ENCODE data around the gene CCKAR. TPM values are rescaled to one million over a fixed set of nuclear protein-coding genes. Genes with fewer than 3 reads are reported as not detected.

CCKAR gene
- total RNA-seq, 5 donors from 2014 or later (not counting 1 experiment from before 2014, with no cell fraction given), result not detected

DNA sequence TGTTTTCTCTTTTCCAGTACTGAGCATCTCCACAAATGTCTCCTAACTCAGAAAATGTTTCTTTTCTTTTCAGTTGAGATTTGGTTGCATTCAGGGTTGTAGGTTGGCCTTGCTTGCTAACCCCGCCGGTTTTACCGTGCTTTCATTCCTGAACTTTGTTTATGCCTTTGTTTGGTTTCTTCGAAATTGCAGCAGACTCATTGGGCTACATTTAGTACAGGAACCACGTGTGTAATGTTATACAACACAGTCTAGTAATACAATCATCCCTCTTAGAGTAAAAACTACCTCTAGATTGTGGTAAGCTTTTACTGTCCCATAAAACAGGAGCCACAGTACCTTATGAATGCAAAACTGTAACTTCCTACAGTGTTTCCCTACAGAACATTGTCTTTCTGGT, 57.9 kb downstream of the CCKAR start:
- H3K4me1 Mint-ChIP-seq, result peaks cover 0 to 2% (median 2%) of the 10 kb centered on the region in 3 donors
- H3K4me3 ChIP-seq (ENCODE audit: control insufficient read depth in 1 of 2, extremely low read depth in 1 of 2, low read length in 1 of 2), result no peak overlapping the region
- H3K27me3 ChIP-seq (replicated peaks in 1 of 2; ENCODE audit: control insufficient read depth in 2 of 2, extremely low read depth in 1 of 2, insufficient read depth in 2 of 2, low read length in 1 of 2), result no peaks in the 10 kb centered on the region
- no peak overlapping the region for H3K27ac Mint-ChIP-seq
- peaks cover 2 to 32% of the 10 kb centered on the region in 2 donors for H3K36me3 ChIP-seq (ENCODE audit: control insufficient read depth in 2 of 2, extremely low read depth in 1 of 2, insufficient read depth in 1 of 2, low read length in 1 of 2)
- H3K4me3 Mint-ChIP-seq, result no peak overlapping the region
- peaks cover 59% of the 10 kb centered on the region for H3K36me3 Mint-ChIP-seq
- 100% methylated on average over 1 of the region's 5 CpGs for WGBS (ENCODE audit: insufficient coverage)
- no peaks in the 10 kb centered on the region for H3K4me1 ChIP-seq (ENCODE audit: control insufficient read depth in 1 of 2, extremely low read depth in 1 of 2, insufficient read depth in 2 of 2, low read length in 2 of 2)
- ChIA-PET CTCF (interaction anchor here in 1 of 2 donors (1.1 kb wide), 1 partner anchor 575 kb away, joined by 3 read pairs; no protein-coding TSS in a partner anchor), POLR2A (no interaction called here)
- H3K27ac ChIP-seq (ENCODE audit: low read length), result no peak overlapping the region
- H3K9me3 ChIP-seq, result no peaks in the 10 kb centered on the region
- H3K9me3 Mint-ChIP-seq, result no peaks in the 10 kb centered on the region
- H3K27me3 Mint-ChIP-seq, result no peaks in the 10 kb centered on the region
- ATAC-seq (replicated peaks in 1 of 4) (no peak), DNase-seq (no peak)

DNA sequence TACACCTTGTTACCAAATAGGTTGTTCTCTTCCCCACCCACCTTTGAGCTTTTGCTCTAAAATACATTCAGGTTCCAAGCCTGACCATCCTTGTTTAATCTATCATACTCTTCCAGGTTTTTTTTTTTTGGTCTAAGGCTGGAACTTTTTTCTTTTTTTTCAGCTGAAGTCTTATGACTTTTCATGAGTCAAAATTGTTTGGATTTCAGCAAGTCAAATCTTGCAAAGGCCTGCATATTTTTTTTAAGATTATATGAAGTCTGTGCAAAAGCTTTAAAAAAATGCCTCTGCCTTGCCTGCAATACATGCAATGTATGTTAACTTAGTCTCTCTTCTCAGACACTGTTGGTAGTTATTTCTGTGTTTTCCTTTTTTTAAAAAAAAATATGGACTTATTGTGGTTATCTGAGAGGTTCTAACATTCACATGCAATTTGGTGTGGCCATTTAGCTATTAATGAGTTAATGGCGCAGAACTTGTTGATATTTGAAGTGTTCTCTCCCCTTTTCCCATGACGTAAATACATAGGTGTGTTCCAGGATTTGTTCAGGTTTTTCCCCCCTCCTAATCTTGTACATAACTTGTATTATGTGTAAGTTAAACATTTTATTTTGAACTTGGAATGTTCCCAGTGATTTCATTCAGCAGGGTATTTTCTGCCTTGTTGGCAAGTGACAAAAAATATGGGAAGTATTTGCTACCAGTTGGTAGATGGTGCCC, 58.7 kb downstream of the CCKAR start:
- peaks cover 2 to 32% of the 10 kb centered on the region in 2 donors for H3K36me3 ChIP-seq (ENCODE audit: control insufficient read depth in 2 of 2, extremely low read depth in 1 of 2, insufficient read depth in 1 of 2, low read length in 1 of 2)
- Mint-ChIP-seq H3K4me1 (peaks cover 3 to 7% (median 7%) of the 10 kb centered on the region in 3 donors), H3K4me3 (no peak overlapping the region), H3K27me3 (no peaks in the 10 kb centered on the region), H3K27ac (no peak overlapping the region), H3K9me3 (no peaks in the 10 kb centered on the region), H3K36me3 (peaks cover 66% of the 10 kb centered on the region)
- POLR2A ChIA-PET, result interaction anchor here in 1 of 2 donors (0.7 kb wide), 1 partner anchor 606 kb away, joined by 3 read pairs; no protein-coding TSS in a partner anchor
- H3K9me3 ChIP-seq, result no peaks in the 10 kb centered on the region
- CTCF ChIA-PET, result interaction anchor here in 1 of 2 donors (0.7 kb wide), 2 partner anchors 165 to 721 kb away, joined by 3 to 4 read pairs; no protein-coding TSS in a partner anchor
- DNase-seq, result no peak
- peaks cover 0 to 2% of the 10 kb centered on the region in 2 experiments for H3K4me1 ChIP-seq (ENCODE audit: control insufficient read depth in 1 of 2, extremely low read depth in 1 of 2, insufficient read depth in 2 of 2, low read length in 2 of 2)
- H3K27ac ChIP-seq (ENCODE audit: low read length), result no peak overlapping the region
- WGBS (ENCODE audit: insufficient coverage), result no CpG with 5 or more reads among the region's 2 CpGs
- no peak overlapping the region for H3K4me3 ChIP-seq (ENCODE audit: control insufficient read depth in 1 of 2, extremely low read depth in 1 of 2, low read length in 1 of 2)
- no peak for ATAC-seq (replicated peaks in 1 of 4)
- no peaks in the 10 kb centered on the region for H3K27me3 ChIP-seq (replicated peaks in 1 of 2; ENCODE audit: control insufficient read depth in 2 of 2, extremely low read depth in 1 of 2, insufficient read depth in 2 of 2, low read length in 1 of 2)

Other genes starting within 250 kb of the CCKAR start
- 10 to 100 TPM; 55.6 to 81.1 (median 60.5) TPM for gene RBPJ, start 169.5 kb downstream of the CCKAR start, total RNA-seq
- gene TBC1D19, start 93.6 kb upstream of the CCKAR start, total RNA-seq, result 10 to 100 TPM in 2 of 5 donors, 1 to 10 TPM in 3; 6.8 to 11.6 (median 9.4) TPM